H9 (cell line): ENCODE results near the gene ATP6V0B. TPM values are rescaled to one million over a fixed set of nuclear protein-coding genes. Genes with fewer than 3 reads are reported as not detected.

ENCODE experiments used
- DNase-seq: peaks from one replicate; pipeline ENCODE4 v3.0.0-alpha.2; 2017
- H2AFZ ChIP-seq: one replicate; pipeline ENCODE4 v1.6.1; 2013; ENCODE audit warnings: mild to moderate bottlenecking, low read length, control low read depth, moderate library complexity
- H2AK5ac ChIP-seq: 2 replicates; pipeline ENCODE4 v1.6.1; 2013; ENCODE audit warnings: low read length, control low read depth, mixed read lengths; ENCODE audit not compliant: insufficient read length
- H2BK120ac ChIP-seq: one replicate; pipeline ENCODE4 v1.6.1; 2013; ENCODE audit warnings: low read depth, mild to moderate bottlenecking, low read length, control low read depth, inconsistent platforms; ENCODE audit not compliant: poor library complexity, severe bottlenecking
- H2BK12ac ChIP-seq: 2 replicates; pipeline ENCODE4 v1.6.1; 2013; ENCODE audit warnings: low read length, control low read depth, mixed read lengths, low read depth; ENCODE audit not compliant: insufficient read length
- H2BK15ac ChIP-seq: 2 replicates; pipeline ENCODE4 v1.6.1; 2013; ENCODE audit warnings: low read depth, low read length, control low read depth
- H2BK20ac ChIP-seq: one replicate; pipeline ENCODE4 v1.6.1; 2013; ENCODE audit warnings: low read depth, mild to moderate bottlenecking, low read length, control low read depth, inconsistent platforms; ENCODE audit not compliant: poor library complexity, severe bottlenecking
- H2BK5ac ChIP-seq: 2 replicates; pipeline ENCODE4 v1.6.1; 2013; ENCODE audit warnings: low read length, control low read depth, mixed read lengths; ENCODE audit not compliant: insufficient read length
- H3K14ac ChIP-seq: 2 replicates; pipeline ENCODE4 v1.6.1; 2013; ENCODE audit warnings: low read length, control low read depth; ENCODE audit not compliant: insufficient read depth
- H3K18ac ChIP-seq: 2 replicates; pipeline ENCODE4 v1.6.1; 2013; ENCODE audit warnings: low read depth, mild to moderate bottlenecking, mixed read lengths, low read length, control low read depth; ENCODE audit not compliant: insufficient read length
- H3K23ac ChIP-seq: 2 replicates; pipeline ENCODE4 v1.6.1; 2013; ENCODE audit warnings: low read length, control low read depth, mixed read lengths, low read depth; ENCODE audit not compliant: insufficient read length
- H3K23me2 ChIP-seq: 2 replicates; pipeline ENCODE4 v1.6.1; 2013; ENCODE audit warnings: low read depth, mild to moderate bottlenecking, mixed read lengths, low read length, control low read depth; ENCODE audit not compliant: insufficient read length, poor library complexity, severe bottlenecking
- H3K27ac ChIP-seq: 2 replicates; pipeline ENCODE4 v1.5.1; 2013; ENCODE audit warnings: low read length, control low read depth, mixed read lengths, low read depth; ENCODE audit not compliant: insufficient read length
- H3K27me3 ChIP-seq: 2 replicates; pipeline ENCODE4 v1.6.1; 2013; ENCODE audit warnings: low read length, control low read depth, inconsistent platforms; ENCODE audit not compliant: insufficient read depth
- H3K4ac ChIP-seq: 2 replicates; pipeline ENCODE4 v1.6.1; 2013; ENCODE audit warnings: low read depth, mild to moderate bottlenecking, control low read depth, inconsistent platforms, low read length, moderate library complexity
- H3K4me1 ChIP-seq: 2 replicates; pipeline ENCODE4 v1.6.1; 2013; ENCODE audit warnings: low read length, control low read depth, inconsistent platforms; ENCODE audit not compliant: insufficient read depth
- H3K4me2 ChIP-seq: 2 replicates; pipeline ENCODE4 v1.6.1; 2013; ENCODE audit warnings: low read length, control low read depth, mixed read lengths; ENCODE audit not compliant: insufficient read length, insufficient read depth
- H3K56ac ChIP-seq: 2 replicates; pipeline ENCODE4 v1.6.1; 2013; ENCODE audit warnings: low read depth, mild to moderate bottlenecking, mixed read lengths, low read length, control low read depth; ENCODE audit not compliant: insufficient read length
- H3K79me1 ChIP-seq: 2 replicates; pipeline ENCODE4 v1.6.1; 2013; ENCODE audit warnings: low read depth, mild to moderate bottlenecking, moderate library complexity, low read length, control low read depth, inconsistent platforms; ENCODE audit not compliant: insufficient read depth, poor library complexity, severe bottlenecking
- H3K79me2 ChIP-seq: 2 replicates; pipeline ENCODE4 v1.6.1; 2013; ENCODE audit warnings: low read length, control low read depth, inconsistent platforms; ENCODE audit not compliant: insufficient read depth
- H3K9ac ChIP-seq: 2 replicates; pipeline ENCODE4 v1.6.1; 2013; ENCODE audit warnings: low read length, control low read depth, mixed read lengths; ENCODE audit not compliant: insufficient read length; ENCODE audit errors: extremely low read depth
- H3K9me3 ChIP-seq: one replicate; pipeline ENCODE4 v1.6.1; 2013; ENCODE audit warnings: low read depth, low read length, inconsistent platforms; ENCODE audit not compliant: control insufficient read depth
- H3T11ph ChIP-seq: one replicate; pipeline ENCODE4 v1.6.1; 2013; ENCODE audit warnings: mild to moderate bottlenecking, low read length, control low read depth, inconsistent platforms
- H4K20me1 ChIP-seq: one replicate; pipeline ENCODE4 v1.6.1; 2013; ENCODE audit not compliant: control insufficient read depth, insufficient read length, insufficient read depth
- H4K5ac ChIP-seq: 2 replicates; pipeline ENCODE4 v1.6.1; 2013; ENCODE audit warnings: low read depth, mild to moderate bottlenecking, mixed read lengths, low read length, control low read depth; ENCODE audit not compliant: insufficient read length
- H4K8ac ChIP-seq: replicated peaks from 2 replicates; pipeline ENCODE4 v1.6.1; 2013; ENCODE audit warnings: low read length, control low read depth, mixed read lengths, low read depth; ENCODE audit not compliant: insufficient read length
- H4K91ac ChIP-seq: 2 replicates; pipeline ENCODE4 v1.6.1; 2013; ENCODE audit warnings: low read depth, mild to moderate bottlenecking, moderate library complexity, mixed read lengths, low read length, control low read depth; ENCODE audit not compliant: insufficient read length
- H3K27ac Mint-ChIP-seq, 3 experiments: 2 replicates in 2 of 3; 3 replicates in 1 of 3; pipeline ENCODE4 v1.8.0; 2020 to 2021; ENCODE audit warnings: mixed read lengths in 3 of 3, mild to moderate bottlenecking in 1 of 3, moderate library complexity in 1 of 3
- H3K27me3 Mint-ChIP-seq: 2 replicates; pipeline ENCODE4 v1.8.0; 2021; ENCODE audit warnings: low read depth, mild to moderate bottlenecking, moderate library complexity, mixed read lengths
- H3K36me3 Mint-ChIP-seq, 3 experiments: 2 replicates in 2 of 3; 3 replicates in 1 of 3; pipeline ENCODE4 v1.8.0; 2020 to 2021; ENCODE audit warnings: low read depth in 3 of 3, mixed read lengths in 3 of 3; ENCODE audit not compliant: insufficient read depth in 1 of 3
- H3K4me1 Mint-ChIP-seq, 2 experiments: 2 replicates each; pipeline ENCODE4 v1.8.0; 2020; ENCODE audit warnings: mixed read lengths in 2 of 2
- H3K4me3 Mint-ChIP-seq, 2 experiments: 2 replicates in 1 of 2; 3 replicates in 1 of 2; pipeline ENCODE4 v1.8.0; 2020 to 2021; ENCODE audit warnings: mild to moderate bottlenecking in 2 of 2, mixed read lengths in 2 of 2, moderate library complexity in 1 of 2
- H3K9me3 Mint-ChIP-seq, 2 experiments: 2 replicates in 1 of 2; 3 replicates in 1 of 2; pipeline ENCODE4 v1.8.0; 2020; ENCODE audit warnings: mild to moderate bottlenecking in 2 of 2, mixed read lengths in 2 of 2, moderate library complexity in 1 of 2
- CTCF ChIP-seq: fragments of 200-600 bp; sonication (generic); conservative IDR thresholded peaks from 3 replicates; pipeline ENCODE4 v1.8.0; 2021; ENCODE audit warnings: antibody characterized with exemption, mild to moderate bottlenecking
- WGBS: extraction: QIAGEN DNeasy Blood & Tissue Kit; methylation state at CpG from one replicate; pipeline ENCODE4 v1.1.7; 2013; ENCODE audit warnings: missing lambda C conversion rate, low lambda C conversion rate, mixed read lengths; ENCODE audit not compliant: insufficient read length; ENCODE audit errors: extremely low coverage; 5-methylcytosine and 5-hydroxymethylcytosine counted together
- total RNA-seq: library from RNA; stranded (reverse); gene quantifications from 2 replicates; pipeline ENCODE4 v1.2.1, GENCODE V29; 2021

Gene ATP6V0B
- total RNA-seq, 1 experiment from 2014 or later = 131 TPM

GRCh38 chr1:43949678-43950077 lies 25.1 kb upstream of the ATP6V0B start:
- DNase-seq = no peak
- peaks cover 10% of the 10 kb centered on the region for H3K23me2 ChIP-seq
- H3K4me3 Mint-ChIP-seq = no peak overlapping the region
- no peaks in the 10 kb centered on the region; the same call in 1 of the 2 replicates for H3K27me3 Mint-ChIP-seq
- H3K23ac ChIP-seq = no peak overlapping the region
- H3T11ph ChIP-seq = no peak overlapping the region
- no peak overlapping the region for H3K56ac ChIP-seq
- H4K91ac ChIP-seq = no peak overlapping the region
- H2BK20ac ChIP-seq = no peak overlapping the region
- H3K9ac ChIP-seq = no peak overlapping the region
- no peaks in the 10 kb centered on the region for H3K27me3 ChIP-seq
- no peak overlapping the region; a peak in 1 of 7 replicates for H3K27ac Mint-ChIP-seq
- no peak overlapping the region for H2AK5ac ChIP-seq
- H3K18ac ChIP-seq = no peak overlapping the region
- no peak overlapping the region for H3K27ac ChIP-seq
- H3K4me1 ChIP-seq = no peaks in the 10 kb centered on the region
- no peak overlapping the region for H4K5ac ChIP-seq
- no peaks in the 10 kb centered on the region for H3K9me3 ChIP-seq
- no peak overlapping the region for H2BK120ac ChIP-seq
- H2BK5ac ChIP-seq = no peak overlapping the region
- H3K4ac ChIP-seq = no peak overlapping the region
- WGBS = no CpG with 5 or more reads among the region's 13 CpGs
- no peaks in the 10 kb centered on the region for H3K79me1 ChIP-seq
- H2BK15ac ChIP-seq = no peak overlapping the region
- H3K4me2 ChIP-seq = no peak overlapping the region
- H3K9me3 Mint-ChIP-seq = no peaks in the 10 kb centered on the region
- H3K79me2 ChIP-seq = no peaks in the 10 kb centered on the region
- peaks cover 26 to 27% of the 10 kb centered on the region in 2 experiments for H3K4me1 Mint-ChIP-seq
- H3K14ac ChIP-seq = no peak overlapping the region
- H4K20me1 ChIP-seq = no peaks in the 10 kb centered on the region
- no peak overlapping the region for H2BK12ac ChIP-seq
- no peak overlapping the region for H4K8ac ChIP-seq
- no peak overlapping the region for H2AFZ ChIP-seq
- no peak for TF ChIP-seq CTCF
- peaks cover 0 to 9% (median 7%) of the 10 kb centered on the region in 3 experiments; a peak in 6 of 7 replicates for H3K36me3 Mint-ChIP-seq
